HTR-8/SVneo (cell line): Measurements from ENCODE around the gene LMNA.
"Not testable (repeated sequence)": the region's sequence is repeated elsewhere in the genome, so short reads cannot be mapped to it uniquely, and the experiment has no call there.

ENCODE experiments used
- DNase-seq: peaks from one replicate; pipeline ENCODE4 v3.0.0; 2011; ENCODE audit warnings: low spot score, mixed read lengths; ENCODE audit not compliant: insufficient read length
- FAIRE-seq: peaks from 2 replicates; lab custom pipeline; 2011; peaks lifted over from hg19 to GRCh38; lab: Jason Lieb, UNC

LMNA gene

GRCh38 chr1:156154317-156154749 is 39.8 kb downstream of the LMNA start:
- FAIRE-seq (no peak), DNase-seq (no peak)

GRCh38 chr1:156155756-156156510 is 41.4 kb downstream of the LMNA start:
- DNase-seq (no peak), FAIRE-seq (no peak)

GRCh38 chr1:156157506-156157905 is 43.0 kb downstream of the LMNA start:
- DNase-seq (no peak), FAIRE-seq (no peak)

GRCh38 chr1:156157966-156158365 is 43.5 kb downstream of the LMNA start:
- FAIRE-seq (no peak), DNase-seq (no peak)

- FAIRE-seq (no peak), DNase-seq (no peak)
Observed at GRCh38 chr1:156160000-156160742, 45.7 kb downstream of the LMNA start.

GRCh38 chr1:156160743-156161171 is 46.2 kb downstream of the LMNA start:
- peak; percentile 84 for DNase-seq
- no peak for FAIRE-seq

- FAIRE-seq (no peak), DNase-seq (no peak)
Observed at GRCh38 chr1:156162430-156163037, 48.0 kb downstream of the LMNA start.

GRCh38 chr1:156163712-156164111 is 49.2 kb downstream of the LMNA start:
- DNase-seq (no peak), FAIRE-seq (no peak)

GRCh38 chr1:156164125-156164831 is 49.8 kb downstream of the LMNA start:
- no peak for FAIRE-seq
- no peak for DNase-seq

- no peak for FAIRE-seq
- no peak for DNase-seq
Observed at GRCh38 chr1:156165083-156165482, 50.6 kb downstream of the LMNA start.

- no peak for FAIRE-seq
- no peak for DNase-seq
Observed at GRCh38 chr1:156167536-156167935, 53.0 kb downstream of the LMNA start.

GRCh38 chr1:156172696-156173470 is 58.4 kb downstream of the LMNA start:
- no peak for FAIRE-seq
- no peak for DNase-seq

- FAIRE-seq (no peak), DNase-seq (no peak)
Observed at GRCh38 chr1:156176610-156177210, 62.2 kb downstream of the LMNA start.

- FAIRE-seq = no peak
- no peak for DNase-seq
Observed at GRCh38 chr1:156177919-156178654, 63.6 kb downstream of the LMNA start.

GRCh38 chr1:156180471-156180870 is 66.0 kb downstream of the LMNA start:
- DNase-seq = no peak
- FAIRE-seq = no peak

GRCh38 chr1:156181391-156181924 is 66.9 kb downstream of the LMNA start:
- FAIRE-seq, DNase-seq: not testable (repeated sequence)

GRCh38 chr1:156182010-156182779 is 67.7 kb downstream of the LMNA start:
- DNase-seq, FAIRE-seq: not testable (repeated sequence)
